ENCODE data around the gene HCK.

- no peak for TF ChIP-seq CTCF (IDR thresholded peaks at IDR 0.05)
- TF ChIP-seq POLR2AphosphoS5 (IDR thresholded peaks at IDR 0.05) = no peak
These were observed 1.0 kb upstream of the HCK start for GRCh38 chr20:32050851-32051556.

Measured in sigmoid colon (tissue), 4 donors.